Measurements from ENCODE around the gene FGGY.

- TF ChIP-seq, protein P1, sequence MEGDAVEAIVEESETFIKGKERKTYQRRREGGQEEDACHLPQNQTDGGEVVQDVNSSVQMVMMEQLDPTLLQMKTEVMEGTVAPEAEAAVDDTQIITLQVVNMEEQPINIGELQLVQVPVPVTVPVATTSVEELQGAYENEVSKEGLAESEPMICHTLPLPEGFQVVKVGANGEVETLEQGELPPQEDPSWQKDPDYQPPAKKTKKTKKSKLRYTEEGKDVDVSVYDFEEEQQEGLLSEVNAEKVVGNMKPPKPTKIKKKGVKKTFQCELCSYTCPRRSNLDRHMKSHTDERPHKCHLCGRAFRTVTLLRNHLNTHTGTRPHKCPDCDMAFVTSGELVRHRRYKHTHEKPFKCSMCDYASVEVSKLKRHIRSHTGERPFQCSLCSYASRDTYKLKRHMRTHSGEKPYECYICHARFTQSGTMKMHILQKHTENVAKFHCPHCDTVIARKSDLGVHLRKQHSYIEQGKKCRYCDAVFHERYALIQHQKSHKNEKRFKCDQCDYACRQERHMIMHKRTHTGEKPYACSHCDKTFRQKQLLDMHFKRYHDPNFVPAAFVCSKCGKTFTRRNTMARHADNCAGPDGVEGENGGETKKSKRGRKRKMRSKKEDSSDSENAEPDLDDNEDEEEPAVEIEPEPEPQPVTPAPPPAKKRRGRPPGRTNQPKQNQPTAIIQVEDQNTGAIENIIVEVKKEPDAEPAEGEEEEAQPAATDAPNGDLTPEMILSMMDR (IDR thresholded peaks at IDR 0.05; ENCODE audit: insufficient read depth, low read length, poor library complexity, severe bottlenecking), result no peak
- TF ChIP-seq EZH2phosphoT487 (conservative IDR thresholded peaks at IDR 0.05; ENCODE audit: low read length), result no peak
Measured at GRCh38 chr1:59671066-59671952, 374.4 kb downstream of the FGGY start.
